ENCODE results near the gene SFXN5.

DNA sequence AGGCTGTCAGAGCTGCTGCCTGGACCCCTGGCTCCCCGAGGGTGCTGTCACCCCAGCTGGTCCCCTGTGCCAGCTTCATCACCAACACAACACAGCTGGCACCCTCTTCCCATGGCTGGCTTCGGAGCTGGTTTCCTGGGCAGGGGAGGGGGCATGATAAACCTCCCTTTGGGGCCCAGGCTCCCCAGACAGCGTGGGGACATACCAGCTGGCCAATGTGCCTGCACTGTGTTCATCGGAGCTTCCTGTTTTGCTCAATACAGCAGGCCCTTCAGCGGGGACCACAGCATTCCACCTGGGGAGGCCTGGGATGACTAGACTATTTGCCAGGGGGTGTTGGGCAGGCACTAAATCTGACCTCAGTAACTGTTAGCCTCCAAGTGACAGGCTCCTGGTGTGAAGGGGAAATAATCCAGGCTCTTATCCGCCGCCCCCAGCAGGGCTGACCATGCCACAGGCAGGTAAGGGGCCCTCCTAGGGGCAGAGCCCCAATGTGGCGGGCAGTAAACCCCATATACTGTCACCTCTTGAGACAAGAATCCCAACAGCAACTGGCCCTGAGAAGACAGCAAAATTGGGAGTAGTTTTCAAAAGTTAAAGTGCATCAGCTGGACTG, 109.6 kb downstream of the SFXN5 start:
- no peak for TF ChIP-seq POLR2AphosphoS5 (IDR thresholded peaks at IDR 0.05; ENCODE audit: low read depth, low read length)
- TF ChIP-seq, protein P1, sequence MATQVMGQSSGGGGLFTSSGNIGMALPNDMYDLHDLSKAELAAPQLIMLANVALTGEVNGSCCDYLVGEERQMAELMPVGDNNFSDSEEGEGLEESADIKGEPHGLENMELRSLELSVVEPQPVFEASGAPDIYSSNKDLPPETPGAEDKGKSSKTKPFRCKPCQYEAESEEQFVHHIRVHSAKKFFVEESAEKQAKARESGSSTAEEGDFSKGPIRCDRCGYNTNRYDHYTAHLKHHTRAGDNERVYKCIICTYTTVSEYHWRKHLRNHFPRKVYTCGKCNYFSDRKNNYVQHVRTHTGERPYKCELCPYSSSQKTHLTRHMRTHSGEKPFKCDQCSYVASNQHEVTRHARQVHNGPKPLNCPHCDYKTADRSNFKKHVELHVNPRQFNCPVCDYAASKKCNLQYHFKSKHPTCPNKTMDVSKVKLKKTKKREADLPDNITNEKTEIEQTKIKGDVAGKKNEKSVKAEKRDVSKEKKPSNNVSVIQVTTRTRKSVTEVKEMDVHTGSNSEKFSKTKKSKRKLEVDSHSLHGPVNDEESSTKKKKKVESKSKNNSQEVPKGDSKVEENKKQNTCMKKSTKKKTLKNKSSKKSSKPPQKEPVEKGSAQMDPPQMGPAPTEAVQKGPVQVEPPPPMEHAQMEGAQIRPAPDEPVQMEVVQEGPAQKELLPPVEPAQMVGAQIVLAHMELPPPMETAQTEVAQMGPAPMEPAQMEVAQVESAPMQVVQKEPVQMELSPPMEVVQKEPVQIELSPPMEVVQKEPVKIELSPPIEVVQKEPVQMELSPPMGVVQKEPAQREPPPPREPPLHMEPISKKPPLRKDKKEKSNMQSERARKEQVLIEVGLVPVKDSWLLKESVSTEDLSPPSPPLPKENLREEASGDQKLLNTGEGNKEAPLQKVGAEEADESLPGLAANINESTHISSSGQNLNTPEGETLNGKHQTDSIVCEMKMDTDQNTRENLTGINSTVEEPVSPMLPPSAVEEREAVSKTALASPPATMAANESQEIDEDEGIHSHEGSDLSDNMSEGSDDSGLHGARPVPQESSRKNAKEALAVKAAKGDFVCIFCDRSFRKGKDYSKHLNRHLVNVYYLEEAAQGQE (IDR thresholded peaks at IDR 0.05; ENCODE audit: insufficient read depth in 1 of 2, low read depth in 2 of 2, low read length in 2 of 2): no peak

All from PFSK-1 (cell line).